Measurements from ENCODE around the gene FLCN. TPM values are rescaled to one million over a fixed set of nuclear protein-coding genes. Genes with fewer than 3 reads are reported as not detected.

FLCN gene
- total and polyA plus RNA-seq, 2 experiments from 2014 or later, result 12.1 to 36.6 TPM

- H3K4me2 ChIP-seq, result no peak overlapping the region
- TF ChIP-seq ZNF462 (CRISPR knock-in tag; IDR thresholded peaks at IDR 0.05), result no peak
- H3K27ac ChIP-seq (ENCODE audit: low read depth), result no peak overlapping the region
- Mint-ChIP-seq H3K27me3 (ENCODE audit: insufficient read depth, low read depth, poor library complexity) (peaks cover 4% of the 10 kb centered on the region), H3K36me3 (ENCODE audit: low read depth) (peaks cover 52% of the 10 kb centered on the region), H3K9me3 (no peaks in the 10 kb centered on the region), H3K27ac (no peak overlapping the region), H3K4me3 (no peak overlapping the region), H3K4me1 (no peaks in the 10 kb centered on the region; the same call in 2 of the 3 replicates)
- H3K9me2 ChIP-seq (ENCODE audit: insufficient read depth), result no peaks in the 10 kb centered on the region
- no peak for ATAC-seq
- DNase-seq (ENCODE audit: low spot score), result no peak
- H3K4me3 ChIP-seq, result no peak overlapping the region
- no peak overlapping the region for H2AFZ ChIP-seq
- H3K36me3 ChIP-seq (ENCODE audit: insufficient read depth), result peaks cover 37% of the 10 kb centered on the region
- no peaks in the 10 kb centered on the region for H3K79me2 ChIP-seq (replicated peaks; ENCODE audit: insufficient read depth)
- H3K27me3 ChIP-seq (ENCODE audit: insufficient read depth), result no peaks in the 10 kb centered on the region
- H4K20me1 ChIP-seq (replicated peaks; ENCODE audit: insufficient read depth), result peaks cover 10% of the 10 kb centered on the region; the same call in 1 of the 2 replicates
- no peaks in the 10 kb centered on the region for H3K4me1 ChIP-seq (ENCODE audit: insufficient read depth)
- no peaks in the 10 kb centered on the region for H3F3A ChIP-seq (replicated peaks; ENCODE audit: low read depth)
Observed at GRCh38 chr17:17246879-17247278, 9.9 kb upstream of the FLCN start.

DNA sequence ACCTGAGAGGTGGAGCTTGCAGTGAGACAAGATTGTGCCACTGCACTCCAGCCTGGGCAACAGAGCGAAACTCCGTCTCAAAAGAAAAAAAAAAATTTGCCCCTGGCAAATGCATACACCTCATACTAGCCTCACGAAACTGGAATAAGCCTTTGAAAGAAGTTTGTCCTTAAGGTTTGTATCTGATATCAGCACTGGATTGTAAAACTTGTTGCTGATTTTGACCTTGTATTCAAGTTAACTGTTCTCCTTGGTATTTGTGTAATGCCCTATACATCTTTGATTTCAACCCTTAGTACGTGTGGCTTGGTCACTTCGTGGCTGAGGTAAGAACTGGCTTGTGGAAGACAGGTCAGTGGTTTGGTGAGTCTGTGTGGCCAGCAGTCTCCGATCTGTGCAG lies 6.2 kb upstream of the FLCN start:
- H3K9me3 Mint-ChIP-seq, result no peaks in the 10 kb centered on the region
- Histone ChIP-seq H2AFZ (no peak overlapping the region), H3K4me2 (no peak overlapping the region), H3K9me2 (ENCODE audit: insufficient read depth) (no peaks in the 10 kb centered on the region), H3K4me3 (no peak overlapping the region), H3K79me2 (replicated peaks; ENCODE audit: insufficient read depth) (no peaks in the 10 kb centered on the region), H3F3A (replicated peaks; ENCODE audit: low read depth) (no peaks in the 10 kb centered on the region), H3K27ac (ENCODE audit: low read depth) (no peak overlapping the region), H3K27me3 (ENCODE audit: insufficient read depth) (no peaks in the 10 kb centered on the region), H3K4me1 (ENCODE audit: insufficient read depth) (no peaks in the 10 kb centered on the region), H4K20me1 (replicated peaks; ENCODE audit: insufficient read depth) (peaks cover 3% of the 10 kb centered on the region; the same call in 1 of the 2 replicates), H3K36me3 (ENCODE audit: insufficient read depth) (peaks cover 15% of the 10 kb centered on the region)
- DNase-seq (ENCODE audit: low spot score) (no peak), ATAC-seq (no peak)
- peaks cover 26% of the 10 kb centered on the region for H3K36me3 Mint-ChIP-seq (ENCODE audit: low read depth)
- no peaks in the 10 kb centered on the region for H3K27me3 Mint-ChIP-seq (ENCODE audit: insufficient read depth, low read depth, poor library complexity)
- no peak overlapping the region for H3K4me3 Mint-ChIP-seq
- H3K27ac Mint-ChIP-seq, result no peak overlapping the region
- peaks cover 3% of the 10 kb centered on the region; the same call in 1 of the 3 replicates for H3K4me1 Mint-ChIP-seq
- no peak for TF ChIP-seq ETS1 (IDR thresholded peaks at IDR 0.05)
- TF ChIP-seq ZNF114 (CRISPR knock-in tag; IDR thresholded peaks at IDR 0.05), result no peak
- no peak for TF ChIP-seq CREB1 (CRISPR knock-in tag; IDR thresholded peaks at IDR 0.05; ENCODE audit: low read depth)
- no peak for TF ChIP-seq STAT1 (IDR thresholded peaks at IDR 0.05; ENCODE audit: unreplicated experiment)
- no peak for TF ChIP-seq ZNF331 (CRISPR knock-in tag; IDR thresholded peaks at IDR 0.05; ENCODE audit: low read depth)
- no peak for TF ChIP-seq JUNB (IDR thresholded peaks at IDR 0.05; ENCODE audit: unreplicated experiment)
- TF ChIP-seq EZH2phosphoT487 (IDR thresholded peaks at IDR 0.05; ENCODE audit: unreplicated experiment), result no peak
- TF ChIP-seq NANOG (IDR thresholded peaks at IDR 0.05; ENCODE audit: borderline replicate concordance), result no peak

All from GM23338 (cell line).